HG02870 (cell line): ENCODE results near the gene ETV4.

Experiments
- ATAC-seq: cut with Tn5 transposase; IDR thresholded peaks from one replicate; pipeline ENCODE4 v1.9.1; 2021; ENCODE audit warnings: mild to moderate bottlenecking, moderate library complexity; ENCODE audit not compliant: unreplicated experiment

Gene ETV4

GRCh38 chr17:43573579-43574321 lies 27.6 kb upstream of the ETV4 start:
- ATAC-seq = no peak

DNA sequence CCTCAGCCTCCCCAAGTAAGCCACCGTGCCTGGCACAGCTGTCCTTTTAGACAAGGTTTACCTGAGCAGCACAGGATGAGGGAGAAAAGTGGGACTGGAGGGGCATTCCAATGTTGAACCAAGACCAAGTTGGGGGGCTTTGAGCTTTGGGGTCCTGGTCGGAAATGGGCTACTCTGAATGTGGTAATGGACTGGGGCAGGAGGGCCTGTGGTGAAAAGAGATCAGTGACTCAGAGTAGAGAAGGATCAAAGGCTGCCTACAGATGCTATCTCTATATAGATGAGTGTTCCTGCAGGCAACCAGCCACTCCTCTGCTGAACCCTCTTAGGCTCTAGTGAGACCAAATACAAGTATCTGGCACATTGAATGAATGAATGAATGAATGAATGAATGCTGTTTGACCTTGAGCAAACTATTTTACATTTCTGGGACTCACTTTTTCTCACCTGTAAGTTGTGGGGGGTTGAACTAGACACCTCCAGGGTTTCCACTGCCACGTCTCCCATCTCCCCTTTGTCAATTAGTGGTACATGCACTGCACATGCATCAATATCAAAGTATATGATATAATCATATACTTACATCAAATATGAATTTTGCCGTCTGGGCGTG lies 26.3 kb upstream of the ETV4 start:
- ATAC-seq = no peak

GRCh38 chr17:43570518-43570928 lies 24.4 kb upstream of the ETV4 start:
- ATAC-seq = no peak

GRCh38 chr17:43568506-43569082 lies 22.5 kb upstream of the ETV4 start:
- no peak for ATAC-seq

DNA sequence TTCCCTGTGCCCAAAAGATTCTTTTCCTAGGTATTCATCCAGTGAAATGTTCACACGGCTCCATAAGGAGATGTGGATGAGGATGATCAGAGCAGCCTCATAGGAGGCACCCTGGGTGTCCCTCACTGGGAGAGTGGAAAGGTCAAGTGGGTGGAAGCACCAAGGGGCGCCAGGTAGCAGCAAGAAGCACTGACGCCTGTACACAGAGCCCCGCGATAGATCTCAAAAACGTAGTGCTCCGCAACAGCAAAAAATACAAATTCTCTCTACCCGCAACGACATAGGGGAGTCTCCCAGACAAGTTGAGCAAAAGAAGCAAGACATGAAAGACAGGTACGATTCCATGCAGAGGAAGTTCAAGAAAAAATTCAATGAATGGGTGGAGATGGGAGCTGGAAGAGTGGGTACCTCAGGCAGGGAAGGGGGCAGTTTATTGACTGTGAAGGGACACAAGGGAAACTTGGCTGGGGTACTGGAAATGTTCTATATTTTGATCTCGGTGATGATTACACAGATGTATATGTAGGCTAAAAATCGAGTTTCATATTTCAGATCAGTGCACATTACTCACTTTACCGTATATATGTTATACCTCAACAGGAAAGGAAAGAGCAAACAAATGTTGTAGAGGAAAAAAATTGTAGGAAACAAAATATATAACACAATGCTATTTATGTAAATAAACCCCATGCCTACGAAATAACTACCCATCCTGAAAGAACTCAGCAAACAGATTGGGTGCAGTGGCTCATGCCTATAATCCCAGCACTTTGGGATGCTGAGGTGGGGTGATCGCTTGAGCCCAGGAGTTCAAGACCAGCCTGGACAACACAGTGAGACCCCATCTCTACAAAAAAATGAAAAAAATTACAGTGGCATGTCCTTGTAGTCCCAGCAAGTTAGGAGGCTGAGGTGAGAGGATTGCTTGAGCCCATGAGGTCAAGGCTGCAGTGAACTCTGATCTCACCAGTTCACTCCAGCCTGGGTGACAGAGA lies 17.8 kb upstream of the ETV4 start:
- ATAC-seq = no peak

GRCh38 chr17:43562679-43563599 lies 16.8 kb upstream of the ETV4 start:
- no peak for ATAC-seq

DNA sequence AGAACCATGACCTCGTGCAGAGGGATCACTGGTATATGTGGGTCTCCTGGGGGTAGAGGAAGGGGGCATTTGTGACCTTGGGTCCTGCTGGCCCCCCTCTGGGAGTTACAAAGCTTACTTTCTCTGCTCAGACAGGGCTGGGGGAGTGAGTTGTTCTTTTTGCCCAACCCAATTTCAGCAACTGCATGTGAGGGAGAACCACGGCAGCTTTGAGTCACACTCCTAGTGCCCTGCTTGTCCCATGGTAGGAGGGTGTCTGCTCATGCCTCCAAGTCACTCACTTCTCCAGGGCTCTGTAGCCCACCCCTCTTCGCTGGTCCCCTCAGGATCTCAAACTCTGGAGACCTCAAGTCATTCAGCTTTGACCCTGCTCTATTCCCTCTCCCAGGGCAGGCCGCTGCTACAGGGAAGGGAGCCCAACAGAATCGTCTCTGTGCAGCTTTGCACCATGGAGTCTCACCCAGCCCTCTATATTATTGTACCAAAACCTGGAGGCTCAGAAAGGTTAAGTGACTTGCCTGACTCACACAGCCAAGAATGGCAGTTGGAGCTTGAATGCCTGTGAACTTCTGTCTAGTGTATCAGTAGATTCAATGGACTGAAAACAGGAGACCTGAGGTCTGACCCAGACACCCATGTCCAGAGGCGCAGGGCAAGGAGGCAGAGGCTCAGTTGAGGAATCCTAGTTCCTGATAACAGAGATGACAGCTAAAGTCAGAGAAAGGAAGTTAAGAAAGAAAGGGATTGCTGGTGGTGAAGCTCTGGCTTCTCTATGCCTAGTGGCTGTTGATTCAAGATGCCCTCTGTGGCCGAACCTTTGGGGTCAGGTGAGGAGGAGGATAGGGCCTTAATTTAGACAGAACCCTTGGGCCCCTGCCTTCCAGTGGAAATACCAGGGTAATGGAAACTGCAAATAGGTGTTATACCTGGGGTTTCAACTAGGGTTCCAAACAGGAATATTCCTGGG lies 14.6 kb upstream of the ETV4 start:
- no peak for ATAC-seq

DNA sequence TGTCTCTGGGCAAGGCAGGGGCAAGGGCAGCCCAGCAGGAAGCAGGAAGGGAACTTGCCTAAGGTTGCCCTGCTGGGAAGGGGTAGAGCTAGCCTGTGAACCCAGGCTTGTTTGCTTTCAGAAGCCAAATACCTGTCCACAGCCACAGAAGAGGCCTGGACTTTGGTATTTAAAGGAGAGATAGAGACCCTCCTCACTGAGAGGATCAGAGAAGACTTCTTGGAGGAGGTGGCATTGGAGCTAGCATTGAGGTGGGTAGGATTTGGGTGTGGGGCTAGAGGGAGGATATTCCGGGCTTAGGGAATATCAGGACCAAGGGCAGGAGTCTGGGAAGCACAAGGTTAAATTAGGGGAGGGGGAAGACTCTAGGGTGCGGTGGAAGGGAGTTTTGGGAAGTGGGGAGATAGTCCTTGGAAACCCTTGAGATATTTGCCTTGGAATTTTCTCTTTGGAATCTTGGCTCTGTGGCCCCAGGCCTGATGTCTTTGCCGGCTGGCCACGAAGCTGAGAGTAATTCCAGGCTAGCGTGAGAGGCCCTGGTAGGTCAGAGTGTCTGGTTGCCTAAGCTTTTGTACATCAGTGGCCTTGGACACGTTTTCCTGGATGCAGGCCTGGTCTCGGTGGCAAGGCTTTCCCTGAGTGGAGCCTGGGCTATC lies 13.1 kb upstream of the ETV4 start:
- no peak for ATAC-seq

DNA sequence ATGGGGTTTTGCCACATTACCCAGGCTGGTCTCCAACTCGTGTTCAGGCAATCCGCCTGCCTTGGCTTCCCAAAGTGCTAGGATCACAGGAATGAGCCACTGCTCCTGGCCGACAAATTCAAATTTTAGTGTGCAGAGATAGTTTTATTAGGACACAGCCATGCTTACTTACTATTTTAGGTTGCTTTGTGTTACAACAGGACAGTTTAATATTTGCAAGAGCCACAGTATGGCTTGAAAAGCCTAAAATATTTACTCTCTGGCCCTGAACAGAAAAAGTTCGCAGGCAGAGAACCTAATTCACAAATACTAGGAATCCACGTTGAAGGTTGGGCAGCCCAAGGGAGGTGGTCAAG lies 12.6 kb upstream of the ETV4 start:
- no peak for ATAC-seq

GRCh38 chr17:43556292-43556691 lies 10.2 kb upstream of the ETV4 start:
- no peak for ATAC-seq

DNA sequence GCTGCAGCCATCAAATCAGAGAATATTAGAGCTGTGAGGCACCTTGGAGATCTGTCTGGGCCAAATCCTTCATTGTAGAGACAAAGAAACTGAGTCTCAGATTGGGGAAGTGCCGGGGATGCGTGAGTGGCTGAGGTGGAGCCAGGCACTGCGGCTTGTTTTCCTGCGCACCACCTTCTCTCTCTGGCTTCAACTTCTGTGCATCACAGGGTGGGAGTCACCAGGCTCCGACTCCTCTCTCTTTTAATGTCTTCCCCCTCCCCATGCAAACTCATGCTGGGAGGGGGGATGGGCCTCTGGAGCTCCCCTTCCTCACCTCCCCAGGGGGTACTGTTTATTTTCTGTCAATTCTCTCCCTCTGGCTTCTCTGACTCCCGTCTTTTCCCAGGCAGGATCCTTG lies 8.7 kb upstream of the ETV4 start:
- ATAC-seq = no peak

- ATAC-seq = no peak
These were observed 7.4 kb upstream of the ETV4 start for GRCh38 chr17:43553573-43553972.

GRCh38 chr17:43552229-43552837 lies 6.2 kb upstream of the ETV4 start:
- ATAC-seq = no peak

- ATAC-seq = no peak
These were observed 4.6 kb upstream of the ETV4 start for GRCh38 chr17:43550754-43551153.

DNA sequence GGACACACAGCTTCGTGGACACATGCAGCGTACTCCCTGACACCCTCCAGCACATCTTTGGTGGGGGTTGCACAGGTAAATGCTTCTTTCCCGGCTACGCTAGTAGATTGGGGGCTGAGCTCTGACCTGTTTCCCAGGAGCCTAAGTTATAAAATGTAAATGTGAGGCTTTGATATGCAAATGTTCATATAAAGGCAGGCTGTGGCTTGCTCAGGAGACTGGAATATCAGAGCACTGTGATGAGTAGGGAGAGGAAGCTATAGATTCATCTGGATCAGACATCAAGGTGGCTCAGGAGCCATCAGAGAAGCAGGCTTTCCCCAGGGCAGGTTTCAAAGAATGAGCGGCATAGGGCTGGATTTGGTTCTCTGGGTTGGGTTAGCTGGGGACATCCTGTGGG lies 3.4 kb upstream of the ETV4 start:
- no peak for ATAC-seq

DNA sequence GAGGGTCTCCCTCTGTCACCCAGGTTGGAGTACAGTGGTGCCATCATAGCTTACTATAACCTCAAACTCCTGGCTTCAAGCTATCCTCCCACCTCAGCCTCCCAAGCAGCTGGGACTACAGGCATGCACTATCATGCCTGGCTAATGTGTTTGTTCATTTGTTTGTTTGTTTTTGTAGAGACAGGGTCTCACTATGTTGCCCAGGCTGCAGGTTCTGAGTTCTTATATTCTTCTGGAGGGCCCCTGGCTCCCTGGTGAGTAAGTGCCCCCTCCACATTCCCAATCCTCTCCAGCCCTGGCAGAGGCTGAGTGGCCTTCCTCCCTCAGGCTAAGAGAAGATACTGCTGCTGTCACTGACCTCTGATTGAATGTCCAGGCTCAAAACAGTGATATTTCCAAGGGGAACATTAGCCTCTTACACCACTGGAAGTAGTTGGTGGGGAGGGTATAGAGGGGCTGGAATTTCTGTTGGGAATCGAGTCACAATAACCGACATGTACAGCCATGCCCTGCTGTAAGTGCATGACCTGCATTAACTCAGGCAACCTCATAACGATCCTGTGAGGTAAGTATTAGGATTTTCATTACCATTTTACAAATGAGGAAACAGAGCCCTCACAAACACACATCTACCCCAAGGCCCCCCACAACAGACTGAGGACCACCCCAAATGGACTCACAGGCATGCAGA lies 2.7 kb upstream of the ETV4 start:
- ATAC-seq = no peak

DNA sequence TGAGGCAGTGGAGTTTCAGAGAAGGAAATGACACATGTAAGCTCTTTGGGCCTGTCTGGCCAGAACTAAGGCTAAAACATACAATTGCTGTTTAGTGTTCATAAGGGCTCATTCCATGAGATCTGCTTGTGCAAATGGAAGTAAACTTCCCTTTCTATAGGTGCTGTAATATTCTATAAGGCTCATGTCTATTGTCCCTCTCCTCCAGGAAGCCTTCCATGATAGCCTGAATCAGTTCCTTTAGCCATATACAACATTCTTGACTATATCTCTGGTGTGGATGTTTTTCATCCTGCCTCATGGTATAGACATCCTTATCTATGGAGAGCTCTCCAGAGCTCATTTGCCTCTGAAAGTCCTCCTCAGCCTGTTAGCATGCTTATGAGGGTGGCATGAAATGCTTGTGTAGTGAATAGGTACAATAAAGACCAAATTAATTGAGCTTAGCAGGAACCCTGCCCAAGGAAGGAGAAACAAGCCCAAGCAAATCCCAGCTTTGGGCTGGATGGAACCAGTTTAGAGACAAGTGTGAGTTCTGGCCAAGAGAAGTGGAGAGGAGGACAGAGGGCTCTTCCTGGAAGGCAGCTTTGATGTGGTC lies 1.6 kb upstream of the ETV4 start:
- no peak for ATAC-seq
